CD4-positive, alpha-beta T cell treated with Interleukin-12 subunit alpha and Interleukin-12 subunit beta, for 1 hour (primary cell): Measurements from ENCODE around the gene COX4I2.
A peak's percentile ranks its signal among the peaks of the same experiment; 100 is the strongest.
"Not testable (repeated sequence)": the region's sequence is repeated elsewhere in the genome, so short reads cannot be mapped to it uniquely, and the experiment has no call there.

ENCODE experiments used
- DNase-seq: peaks from one replicate; pipeline ENCODE4 v3.0.0-alpha.2; 2020

The COX4I2 gene

GRCh38 chr20:31662372-31662854 lies 24.7 kb downstream of the COX4I2 start:
- DNase-seq = no peak

DNA sequence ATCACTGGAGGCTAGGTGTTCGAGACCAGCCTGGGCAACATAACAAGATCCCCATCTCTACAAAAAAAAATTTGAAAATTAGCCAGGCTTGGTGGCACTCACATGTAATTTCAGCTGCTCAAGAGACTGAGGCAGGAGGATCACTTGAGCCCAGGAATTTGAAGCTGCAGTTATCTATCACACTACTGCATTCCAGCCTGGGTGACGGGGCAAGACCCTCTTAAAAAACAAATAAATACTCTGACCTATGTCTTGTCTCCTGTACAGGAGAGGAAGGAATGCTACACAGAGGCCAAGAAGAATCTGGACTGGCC lies 25.8 kb downstream of the COX4I2 start:
- no peak for DNase-seq

DNA sequence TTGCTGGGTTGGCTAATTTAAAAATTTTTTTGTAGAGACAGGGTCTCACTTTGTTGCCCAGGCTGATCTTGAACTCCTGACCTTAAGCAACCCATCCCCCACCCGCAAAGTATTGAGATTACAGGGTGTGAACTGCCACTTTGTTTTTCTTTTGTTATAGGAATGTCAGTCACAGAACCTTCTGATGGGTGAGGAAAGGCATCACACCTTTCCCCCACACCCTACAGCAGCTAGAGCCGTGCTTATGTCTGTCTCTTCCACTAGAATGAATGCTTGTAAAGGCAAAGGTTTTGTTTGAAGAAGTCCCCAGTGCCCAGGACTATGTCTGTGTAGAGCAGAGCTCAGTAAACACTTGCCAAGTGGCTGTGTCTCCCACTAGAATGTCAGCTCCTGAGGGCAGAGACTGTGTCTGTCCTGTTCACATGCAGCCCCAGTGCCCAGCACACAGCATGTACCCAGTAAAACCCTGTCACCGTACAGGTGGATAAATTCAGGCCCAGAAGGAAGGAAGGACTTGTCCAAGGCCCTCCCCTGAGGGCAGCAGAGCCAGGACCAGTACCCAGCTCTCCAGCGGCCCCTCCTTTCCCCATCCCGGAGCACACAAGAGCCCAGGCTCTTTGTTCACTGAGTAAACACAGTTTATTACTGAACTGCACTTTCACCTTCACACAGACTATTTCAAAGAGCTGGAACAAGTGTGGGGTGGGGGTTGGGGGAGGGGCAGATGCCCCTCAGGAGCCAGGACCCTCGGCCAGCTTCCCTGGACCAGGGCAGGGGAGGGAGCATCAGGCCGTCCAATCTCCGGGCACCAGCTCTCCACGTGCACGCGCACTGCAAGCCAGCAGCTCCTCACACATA lies 26.4 kb downstream of the COX4I2 start:
- no peak for DNase-seq

DNA sequence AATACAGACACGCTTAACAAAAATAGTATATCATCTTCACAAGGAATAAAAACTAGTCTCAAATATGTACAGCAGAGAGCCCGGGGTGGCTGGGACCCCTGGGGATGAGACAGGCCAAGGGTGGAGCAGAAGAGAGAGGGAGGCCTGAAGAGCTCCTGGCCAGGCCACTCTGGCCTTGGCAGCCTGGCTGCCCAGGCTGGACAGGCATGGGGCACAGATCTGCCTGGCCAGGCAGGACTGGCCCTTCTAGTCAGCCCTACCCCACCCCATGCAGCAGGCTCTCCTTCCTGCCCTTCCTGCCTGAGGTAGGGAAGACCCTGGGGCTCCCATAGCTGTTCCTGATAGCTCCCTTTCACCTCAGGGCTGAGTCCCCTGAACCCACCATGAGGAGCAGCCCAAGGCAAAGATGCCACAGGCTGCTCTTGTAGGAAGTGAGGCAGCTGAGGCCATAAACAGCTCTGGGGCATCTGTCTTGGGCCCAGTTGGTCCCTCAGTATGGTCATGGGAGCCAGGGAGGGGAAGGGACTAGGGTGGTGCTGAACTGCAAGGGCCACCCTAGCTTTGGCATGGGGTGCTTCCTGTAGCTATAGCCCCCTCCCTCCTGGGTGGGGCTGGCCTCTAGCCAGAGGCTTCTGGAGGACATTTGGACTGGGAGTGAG lies 27.1 kb downstream of the COX4I2 start:
- no peak for DNase-seq

DNA sequence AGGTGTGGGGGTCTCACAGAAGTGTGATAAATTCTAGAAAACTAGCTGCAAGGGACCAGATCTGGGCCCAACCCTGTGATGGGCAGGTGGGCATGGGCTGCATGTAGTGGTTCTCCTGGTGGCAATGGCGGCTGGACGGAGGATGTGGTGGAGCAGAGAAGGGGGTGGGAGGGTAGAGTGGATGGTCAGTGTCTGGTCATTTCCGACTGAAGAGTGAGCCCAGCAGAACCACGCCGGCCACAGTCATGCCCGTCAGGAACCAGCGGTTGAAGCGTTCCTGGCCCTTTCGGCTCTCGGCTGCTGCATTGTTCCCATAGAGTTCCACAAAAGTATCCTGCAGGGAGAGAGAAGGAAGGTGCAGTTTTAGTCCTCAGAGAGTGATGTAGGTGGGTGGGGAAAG lies 28.0 kb downstream of the COX4I2 start:
- DNase-seq = no peak

- peak; percentile 50 for DNase-seq
Observed at GRCh38 chr20:31666258-31667042, 28.7 kb downstream of the COX4I2 start.

GRCh38 chr20:31667315-31668285 lies 29.9 kb downstream of the COX4I2 start:
- DNase-seq = peak; percentile 35

DNA sequence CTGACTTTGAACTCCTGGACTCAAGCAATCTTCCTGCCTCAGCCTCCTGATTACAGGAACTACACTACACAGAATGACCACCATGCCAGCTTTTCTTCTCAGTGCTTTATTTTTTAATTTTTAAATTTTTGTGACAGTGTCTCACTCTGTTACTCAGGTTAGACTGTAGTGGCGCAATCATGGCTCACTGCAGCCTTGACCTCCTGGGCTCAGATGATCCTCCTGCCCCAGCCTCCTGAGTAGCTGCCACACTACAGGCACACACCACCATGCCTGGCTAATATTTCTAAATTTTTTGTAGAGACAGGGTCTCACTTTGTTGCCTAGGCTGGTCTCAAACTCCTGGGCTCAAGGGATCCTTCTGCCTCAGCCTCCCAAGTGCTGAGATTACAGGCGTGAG lies 31.2 kb downstream of the COX4I2 start:
- not testable (repeated sequence) for DNase-seq

- no peak for DNase-seq
Observed at GRCh38 chr20:31669876-31670275, 32.2 kb downstream of the COX4I2 start.

GRCh38 chr20:31670371-31671228 lies 32.9 kb downstream of the COX4I2 start:
- DNase-seq = no peak

- DNase-seq = no peak
Observed at GRCh38 chr20:31671324-31671723, 33.6 kb downstream of the COX4I2 start.

DNA sequence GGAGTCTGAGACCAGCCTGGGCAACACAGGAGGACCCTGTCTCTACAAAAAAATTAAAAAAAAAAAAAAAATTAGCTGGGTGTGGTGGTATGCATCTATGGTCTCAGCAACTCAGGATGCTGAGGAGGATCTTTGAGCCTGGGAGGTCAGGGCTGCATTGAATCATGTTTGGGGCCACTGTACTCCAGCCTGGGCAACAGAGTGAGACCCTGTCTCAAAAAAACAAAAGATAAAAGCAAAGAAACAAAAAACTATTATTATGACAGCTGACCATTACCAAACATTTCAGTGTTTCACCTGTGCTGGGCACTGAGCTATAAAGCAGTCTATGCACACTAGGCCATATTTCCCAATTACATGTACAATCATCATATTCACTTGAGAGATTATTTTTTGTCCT lies 35.7 kb downstream of the COX4I2 start:
- no peak for DNase-seq

DNA sequence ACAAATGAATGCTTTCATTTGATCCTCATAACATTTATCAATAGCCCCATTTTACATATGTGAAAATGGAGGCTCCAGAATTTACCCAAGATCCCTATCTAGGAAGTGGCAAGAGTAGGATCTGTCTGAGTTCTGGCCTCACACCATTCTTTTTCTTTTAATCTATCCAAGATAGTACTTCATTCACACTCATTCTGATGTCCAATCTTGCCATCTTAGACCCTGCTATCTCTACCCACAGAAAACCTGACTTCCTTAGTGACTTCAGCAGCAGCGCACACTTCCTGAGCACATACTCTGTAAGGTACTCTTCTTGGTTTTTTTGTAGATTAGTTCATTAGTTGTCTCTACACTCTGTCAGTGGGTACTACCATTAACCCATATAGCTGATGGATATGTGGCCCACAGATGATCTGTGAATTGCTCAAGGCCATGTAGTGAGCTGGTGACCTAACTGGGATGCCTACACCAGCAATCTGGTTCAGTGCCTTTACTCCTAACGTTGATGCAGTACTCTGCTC lies 36.3 kb downstream of the COX4I2 start:
- peak; percentile 42 for DNase-seq

DNA sequence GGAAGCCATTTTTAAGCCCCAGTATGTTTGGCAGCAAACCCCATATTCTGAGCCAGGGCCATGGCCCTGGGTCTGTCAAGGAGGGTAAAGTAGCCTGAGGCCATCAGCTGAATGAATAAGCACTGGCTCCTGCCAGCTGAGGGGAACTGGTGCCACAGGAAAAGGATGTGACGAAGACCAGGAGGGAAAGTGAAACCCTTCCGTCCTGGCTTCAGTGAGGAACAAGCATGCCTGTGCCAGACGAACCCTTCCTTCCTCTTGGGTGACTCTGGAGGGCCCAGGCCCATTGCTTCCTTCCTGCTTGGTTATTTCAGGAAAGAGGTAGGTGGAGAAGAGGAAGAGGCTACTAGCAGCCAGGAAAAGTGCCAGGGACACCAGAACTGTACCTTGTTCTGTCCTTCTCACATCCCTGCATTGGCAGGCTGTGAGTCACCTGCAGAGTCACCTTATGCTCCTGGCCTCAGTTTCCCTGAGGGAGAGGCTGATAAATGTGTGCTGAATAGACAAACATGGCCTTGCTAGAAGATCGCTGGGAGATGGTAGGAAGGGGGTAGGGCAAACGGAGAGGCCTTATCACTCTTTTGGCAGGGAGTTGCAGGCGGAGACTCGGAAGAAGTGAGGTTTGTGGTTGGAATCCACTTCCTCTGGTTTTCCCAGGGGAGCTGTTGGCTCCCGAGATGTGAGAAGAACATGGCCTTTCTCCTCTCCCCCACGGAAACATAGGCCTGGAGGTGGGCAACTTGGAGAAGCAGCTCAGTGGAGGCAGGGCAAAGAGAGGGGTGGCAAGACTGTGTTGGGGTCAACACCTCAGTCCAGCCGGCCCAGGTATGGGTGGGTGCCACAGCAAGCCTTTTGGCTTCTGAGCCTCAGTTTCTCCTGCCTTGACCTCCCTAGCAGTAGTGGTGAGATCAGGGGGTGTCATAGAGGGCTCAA lies 37.4 kb downstream of the COX4I2 start:
- DNase-seq = peak; percentile 76

DNA sequence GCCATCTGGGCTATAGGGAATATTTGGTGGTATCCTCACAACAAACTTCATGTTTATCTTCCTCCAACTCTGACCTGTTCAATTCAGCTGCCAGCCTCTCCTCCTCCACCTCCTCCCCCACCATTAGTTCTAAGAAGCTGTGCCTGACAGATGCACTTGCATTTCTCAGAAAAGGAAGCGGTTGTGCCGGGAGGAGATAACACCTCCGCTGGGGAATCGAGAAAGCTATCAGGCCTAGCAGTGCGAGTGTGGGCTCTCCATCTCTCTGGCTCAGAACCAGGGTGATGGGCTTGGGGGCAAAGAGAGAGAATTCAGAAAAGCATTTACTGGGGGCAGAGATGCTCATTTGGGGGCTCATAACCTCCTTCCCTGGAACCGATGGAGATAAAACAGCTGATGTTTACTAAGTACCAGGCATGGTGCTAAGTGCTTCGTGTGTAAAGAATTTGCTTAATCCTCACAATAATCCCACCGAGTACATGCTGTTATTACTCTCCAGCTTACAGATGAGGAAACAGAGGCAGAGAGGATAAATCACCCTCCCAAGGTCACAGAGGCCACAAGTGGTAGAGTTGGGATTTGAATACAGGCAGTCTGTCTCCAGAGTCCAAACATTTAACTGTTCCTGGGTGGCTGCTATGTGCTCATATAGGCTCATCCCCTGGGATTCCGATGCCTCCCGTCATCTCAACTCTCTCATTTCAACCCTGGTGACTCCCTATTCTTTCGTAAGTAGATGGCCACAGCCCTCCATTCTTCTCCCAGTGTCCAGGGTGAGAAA lies 38.3 kb downstream of the COX4I2 start:
- DNase-seq = peak; percentile 78

- DNase-seq = no peak
Observed at GRCh38 chr20:31676609-31676989, 38.9 kb downstream of the COX4I2 start.

DNA sequence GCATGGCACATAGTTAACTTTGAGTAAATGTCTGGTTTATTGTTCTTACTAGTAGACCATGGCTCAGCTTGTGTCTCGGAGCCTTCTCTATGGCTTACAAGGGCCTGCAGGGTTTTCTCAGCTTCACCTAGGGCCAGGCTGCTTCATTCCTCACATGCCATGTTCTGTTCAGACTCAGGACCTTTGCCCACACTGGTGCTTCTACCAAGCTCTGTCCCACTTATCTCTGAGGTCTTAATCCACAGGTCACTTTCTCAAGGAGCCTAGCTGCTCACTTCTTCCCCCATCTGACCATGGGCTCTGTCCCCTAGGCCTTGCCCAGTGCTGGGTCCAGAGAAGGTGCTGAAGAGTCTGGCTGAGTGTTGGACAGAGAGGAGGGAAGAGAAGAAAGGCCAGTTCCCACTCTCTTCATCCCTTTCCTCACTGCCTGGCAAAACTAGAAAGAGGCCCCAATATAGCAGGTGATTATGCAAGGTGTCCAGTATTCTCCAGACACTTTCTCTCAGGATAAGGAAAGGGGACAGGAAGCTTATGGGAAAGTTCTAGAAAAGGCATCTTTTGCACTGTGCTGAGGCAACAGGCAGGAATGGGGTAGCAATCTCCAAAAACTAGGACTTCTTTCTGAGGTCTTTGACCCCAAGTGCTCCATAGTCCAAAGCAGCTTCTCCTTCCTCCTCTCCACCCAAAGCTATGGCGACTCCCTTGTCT lies 40.0 kb downstream of the COX4I2 start:
- DNase-seq = no peak
